Activated CD8-positive, alpha-beta memory T cell treated with anti-CD3 and anti-CD28 coated beads, Interleukin-2, amount 10 ng/mL, durations not matched to agents 7 days and 5 days (primary cell): ENCODE measurements around the gene POMGNT2. TPM values are rescaled to one million over a fixed set of nuclear protein-coding genes. Genes with fewer than 3 reads are reported as not detected.

Source experiments
- ATAC-seq: fragments of 150-1000 bp; cut with Tn5 transposase; one replicate; pipeline ENCODE4 v1.10.0; 2021; ENCODE audit warnings: moderate library complexity
- CTCF ChIA-PET: fragments of 350-600 bp; sonication (Branson Sonifier 250); formaldehyde crosslinking; loops from one replicate; lab custom pipeline; 2021; ENCODE audit warnings: antibody characterized with exemption; lab: Charles Lee
- DNase-seq: peaks from one replicate; pipeline ENCODE4 v3.0.0-alpha.2; 2020
- H3K27ac Mint-ChIP-seq: one replicate; pipeline ENCODE4 v1.8.0; 2021; ENCODE audit warnings: mild to moderate bottlenecking, mixed read lengths
- H3K27me3 Mint-ChIP-seq: one replicate; pipeline ENCODE4 v1.8.0; 2021; ENCODE audit warnings: mixed read lengths
- H3K36me3 Mint-ChIP-seq: one replicate; pipeline ENCODE4 v1.8.0; 2021; ENCODE audit warnings: mild to moderate bottlenecking, mixed read lengths
- H3K4me1 Mint-ChIP-seq: one replicate; pipeline ENCODE4 v1.8.0; 2021; ENCODE audit warnings: mixed read lengths
- H3K4me3 Mint-ChIP-seq: one replicate; pipeline ENCODE4 v1.8.0; 2021; ENCODE audit warnings: mild to moderate bottlenecking, moderate library complexity, mixed read lengths
- H3K9me3 Mint-ChIP-seq: one replicate; pipeline ENCODE4 v1.8.0; 2022; ENCODE audit warnings: low read depth, mixed read lengths
- total RNA-seq, 2 experiments: library from RNA; stranded (reverse); gene quantifications; one replicate each; pipeline ENCODE4 v1.2.3, GENCODE V29; 2021

POMGNT2 gene
- total RNA-seq, result 1 to 10 TPM; 6.9 to 9.0 TPM

GRCh38 chr3:43105596-43106292, at the start of gene POMGNT2:
Gene POMGNT2 (minus strand): TSS chr3:43106079. CDS start chr3:43081431, 24,648 bp downstream.
- peak; percentile 100 for ATAC-seq
- Mint-ChIP-seq H3K27ac (peak within 1 kb of the TSS; percentile 24), H3K36me3 (peaks cover 2% of the 10 kb centered on the region), H3K4me1 (peaks cover 12% of the 10 kb centered on the region), H3K4me3 (peak within 1 kb of the TSS; percentile 71), H3K9me3 (no peaks in the 10 kb centered on the region), H3K27me3 (no peaks in the 10 kb centered on the region)
- peak; percentile 89 for DNase-seq
- CTCF ChIA-PET, result interaction anchor here (0.8 kb wide), 1 partner anchor 56 kb away, joined by 3 read pairs; no protein-coding TSS in a partner anchor

GRCh38 chr3:43154980-43155379, 49.1 kb upstream of the POMGNT2 start:
- Mint-ChIP-seq H3K4me3 (no peak overlapping the region), H3K4me1 (peaks cover 3% of the 10 kb centered on the region), H3K27me3 (peaks cover 10% of the 10 kb centered on the region), H3K9me3 (peaks cover 2% of the 10 kb centered on the region), H3K36me3 (no peaks in the 10 kb centered on the region), H3K27ac (no peak overlapping the region)
- no peak for ATAC-seq
- CTCF ChIA-PET, result interaction anchor here (1.6 kb wide), 1 partner anchor 194 kb away, joined by 3 read pairs; no protein-coding TSS in a partner anchor
- DNase-seq, result no peak

GRCh38 chr3:43153216-43154083, 47.6 kb upstream of the POMGNT2 start:
- Mint-ChIP-seq H3K4me1 (peaks cover 3% of the 10 kb centered on the region), H3K9me3 (peaks cover 4% of the 10 kb centered on the region), H3K36me3 (no peaks in the 10 kb centered on the region), H3K4me3 (no peak overlapping the region), H3K27me3 (peaks cover 10% of the 10 kb centered on the region), H3K27ac (no peak overlapping the region)
- CTCF ChIA-PET, result interaction anchor here (2.6 kb wide), 1 partner anchor 9 kb away, joined by 7 read pairs; no protein-coding TSS in a partner anchor
- ATAC-seq, result no peak
- DNase-seq, result no peak

- ATAC-seq (no peak), DNase-seq (no peak)
- Mint-ChIP-seq H3K27me3 (peaks cover 10% of the 10 kb centered on the region), H3K36me3 (no peaks in the 10 kb centered on the region), H3K4me3 (no peak overlapping the region), H3K9me3 (peaks cover 4% of the 10 kb centered on the region), H3K27ac (no peak overlapping the region), H3K4me1 (peaks cover 3% of the 10 kb centered on the region)
- CTCF ChIA-PET, result interaction anchor here (2.6 kb wide), 1 partner anchor 10 kb away, joined by 7 read pairs; no protein-coding TSS in a partner anchor
Observed at GRCh38 chr3:43152649-43153048, 46.8 kb upstream of the POMGNT2 start.

GRCh38 chr3:43148033-43148432, 42.2 kb upstream of the POMGNT2 start:
- CTCF ChIA-PET, result no interaction called here
- H3K4me3 Mint-ChIP-seq, result no peak overlapping the region

GRCh38 chr3:43146599-43146998, 40.7 kb upstream of the POMGNT2 start:
- H3K4me1 Mint-ChIP-seq, result peaks cover 5% of the 10 kb centered on the region
- ATAC-seq (no peak), DNase-seq (no peak)
- CTCF ChIA-PET, result no interaction called here
- H3K27ac Mint-ChIP-seq, result no peak overlapping the region
- no peak overlapping the region for H3K4me3 Mint-ChIP-seq
- H3K27me3 Mint-ChIP-seq, result peaks cover 3% of the 10 kb centered on the region
- no peaks in the 10 kb centered on the region for H3K36me3 Mint-ChIP-seq
- peaks cover 4% of the 10 kb centered on the region for H3K9me3 Mint-ChIP-seq

More at GRCh38 chr3:43148033-43148432, 42.2 kb upstream of the POMGNT2 start:
- H3K9me3 Mint-ChIP-seq, result peaks cover 4% of the 10 kb centered on the region
- H3K27ac Mint-ChIP-seq, result no peak overlapping the region
- no peaks in the 10 kb centered on the region for H3K4me1 Mint-ChIP-seq
- H3K36me3 Mint-ChIP-seq, result no peaks in the 10 kb centered on the region
- H3K27me3 Mint-ChIP-seq, result peaks cover 13% of the 10 kb centered on the region
- ATAC-seq, result no peak
- DNase-seq, result no peak

GRCh38 chr3:43144761-43145490, 39.0 kb upstream of the POMGNT2 start:
- Mint-ChIP-seq H3K9me3 (peaks cover 3% of the 10 kb centered on the region), H3K36me3 (no peaks in the 10 kb centered on the region), H3K4me1 (peaks cover 5% of the 10 kb centered on the region), H3K27me3 (peaks cover 3% of the 10 kb centered on the region), H3K27ac (no peak overlapping the region), H3K4me3 (no peak overlapping the region)
- ATAC-seq (no peak), DNase-seq (no peak)
- CTCF ChIA-PET, result no interaction called here

GRCh38 chr3:43142472-43142871, 36.6 kb upstream of the POMGNT2 start:
- peaks cover 3% of the 10 kb centered on the region for H3K27me3 Mint-ChIP-seq
- CTCF ChIA-PET, result interaction anchor here (1.5 kb wide), 1 partner anchor 33 kb away, joined by 4 read pairs; no protein-coding TSS in a partner anchor
- peaks cover 2% of the 10 kb centered on the region for H3K36me3 Mint-ChIP-seq
- H3K27ac Mint-ChIP-seq, result no peak overlapping the region
- peaks cover 5% of the 10 kb centered on the region for H3K4me1 Mint-ChIP-seq
- no peak overlapping the region for H3K4me3 Mint-ChIP-seq
- no peak for DNase-seq
- ATAC-seq, result no peak
- H3K9me3 Mint-ChIP-seq, result no peaks in the 10 kb centered on the region

GRCh38 chr3:43138488-43139231, 32.8 kb upstream of the POMGNT2 start:
- ATAC-seq (no peak), DNase-seq (no peak)
- CTCF ChIA-PET, result interaction anchor here (0.9 to 1.0 kb wide), 2 partner anchors 18 to 23 kb away, joined by 3 read pairs; no protein-coding TSS in a partner anchor
- Mint-ChIP-seq H3K27me3 (peaks cover 3% of the 10 kb centered on the region), H3K36me3 (peaks cover 2% of the 10 kb centered on the region), H3K4me3 (no peak overlapping the region), H3K27ac (no peak overlapping the region), H3K9me3 (no peaks in the 10 kb centered on the region), H3K4me1 (peaks cover 5% of the 10 kb centered on the region)

GRCh38 chr3:43132870-43133636, 27.2 kb upstream of the POMGNT2 start:
- Mint-ChIP-seq H3K36me3 (peaks cover 2% of the 10 kb centered on the region), H3K4me1 (no peaks in the 10 kb centered on the region), H3K27ac (no peak overlapping the region), H3K9me3 (no peaks in the 10 kb centered on the region), H3K27me3 (no peaks in the 10 kb centered on the region), H3K4me3 (no peak overlapping the region)
- CTCF ChIA-PET, result interaction anchor here (1.6 kb wide), 1 partner anchor 172 kb away, joined by 4 read pairs; no protein-coding TSS in a partner anchor
- ATAC-seq, result no peak
- no peak for DNase-seq

GRCh38 chr3:43132193-43132592, 26.3 kb upstream of the POMGNT2 start:
- Mint-ChIP-seq H3K9me3 (no peaks in the 10 kb centered on the region), H3K27me3 (no peaks in the 10 kb centered on the region), H3K36me3 (no peaks in the 10 kb centered on the region), H3K27ac (no peak overlapping the region), H3K4me1 (no peaks in the 10 kb centered on the region), H3K4me3 (no peak overlapping the region)
- CTCF ChIA-PET, result interaction anchor here (0.7 to 1.6 kb wide), 2 partner anchors 13 to 171 kb away, joined by 3 to 4 read pairs; no protein-coding TSS in a partner anchor
- no peak for DNase-seq
- ATAC-seq, result no peak

GRCh38 chr3:43128464-43128863, 22.6 kb upstream of the POMGNT2 start:
- CTCF ChIA-PET, result no interaction called here

More at GRCh38 chr3:43128464-43128863, 22.6 kb upstream of the POMGNT2 start:
- no peaks in the 10 kb centered on the region for H3K4me1 Mint-ChIP-seq
- H3K4me3 Mint-ChIP-seq, result no peak overlapping the region
- H3K36me3 Mint-ChIP-seq, result no peaks in the 10 kb centered on the region
- peaks cover 4% of the 10 kb centered on the region for H3K9me3 Mint-ChIP-seq
- DNase-seq (no peak), ATAC-seq (no peak)
- peaks cover 10% of the 10 kb centered on the region for H3K27me3 Mint-ChIP-seq
- H3K27ac Mint-ChIP-seq, result no peak overlapping the region
